ENCODE measurements around the gene C1orf74. TPM values are rescaled to one million over a fixed set of nuclear protein-coding genes. Genes with fewer than 3 reads are reported as not detected.

C1orf74 gene
- total RNA-seq, 1 experiment from 2014 or later: 5.6 TPM

DNA sequence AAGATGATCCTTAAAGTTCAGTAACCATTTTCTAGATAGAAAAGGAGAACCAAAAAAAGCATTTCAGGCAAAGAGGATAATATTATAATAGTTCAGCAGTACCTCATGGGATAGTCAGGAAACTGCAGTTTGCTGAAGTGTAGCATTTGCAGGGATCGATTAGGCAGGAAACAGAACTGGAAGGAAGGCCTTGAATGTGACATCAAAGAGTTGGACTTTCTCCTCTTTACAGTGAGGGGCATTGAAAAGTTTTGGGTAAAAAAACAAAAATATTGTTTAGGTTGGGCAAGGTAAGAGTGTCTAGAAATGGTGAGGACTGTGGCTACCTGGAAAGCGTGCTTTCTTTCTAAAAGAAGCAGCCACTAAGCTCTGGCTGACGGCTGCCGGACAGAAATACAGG is 29.5 kb upstream of the C1orf74 start:
- no peak overlapping the region for H3K4me3 ChIP-seq (replicated peaks in 1 of 2; ENCODE audit: low read depth in 1 of 2, low read length in 2 of 2)
- DNase-seq (ENCODE audit: low read depth, low spot score) (no peak), ATAC-seq (no peak)
- H3K4me1 ChIP-seq (ENCODE audit: control insufficient read depth in 1 of 2, insufficient read depth in 2 of 2, low read length in 2 of 2): peaks cover 0 to 7% of the 10 kb centered on the region in 2 experiments; a peak in 1 of 4 replicates
- ChIA-PET CTCF (interaction anchor here (2.8 kb wide), 1 partner anchor 10 kb away, joined by 14 read pairs; no protein-coding TSS in a partner anchor), POLR2A (interaction anchor here (2.9 kb wide), 1 partner anchor 14 kb away, joined by 6 read pairs; the partner anchor contains the start of gene UTP25), RAD21 (ENCODE audit: low non-redundant PET in 1 of 2, low total read pairs in 2 of 2, uncharacterized antibody in 2 of 2, unreplicated experiment in 2 of 2) (no interaction called here)
- no TSS peak for BruUV-seq (replicated peaks)
- H3K27ac ChIP-seq (ENCODE audit: low read depth, low read length): no peak overlapping the region
- no peaks in the 10 kb centered on the region for H3K9me3 ChIP-seq (ENCODE audit: control insufficient read depth in 1 of 2, insufficient read depth in 1 of 2, low read depth in 1 of 2, low read length in 2 of 2)
- H3K4me2 ChIP-seq (ENCODE audit: low read length): no peak overlapping the region
- H3K9ac ChIP-seq (ENCODE audit: low read length): no peak overlapping the region
- TF ChIP-seq, protein P1, sequence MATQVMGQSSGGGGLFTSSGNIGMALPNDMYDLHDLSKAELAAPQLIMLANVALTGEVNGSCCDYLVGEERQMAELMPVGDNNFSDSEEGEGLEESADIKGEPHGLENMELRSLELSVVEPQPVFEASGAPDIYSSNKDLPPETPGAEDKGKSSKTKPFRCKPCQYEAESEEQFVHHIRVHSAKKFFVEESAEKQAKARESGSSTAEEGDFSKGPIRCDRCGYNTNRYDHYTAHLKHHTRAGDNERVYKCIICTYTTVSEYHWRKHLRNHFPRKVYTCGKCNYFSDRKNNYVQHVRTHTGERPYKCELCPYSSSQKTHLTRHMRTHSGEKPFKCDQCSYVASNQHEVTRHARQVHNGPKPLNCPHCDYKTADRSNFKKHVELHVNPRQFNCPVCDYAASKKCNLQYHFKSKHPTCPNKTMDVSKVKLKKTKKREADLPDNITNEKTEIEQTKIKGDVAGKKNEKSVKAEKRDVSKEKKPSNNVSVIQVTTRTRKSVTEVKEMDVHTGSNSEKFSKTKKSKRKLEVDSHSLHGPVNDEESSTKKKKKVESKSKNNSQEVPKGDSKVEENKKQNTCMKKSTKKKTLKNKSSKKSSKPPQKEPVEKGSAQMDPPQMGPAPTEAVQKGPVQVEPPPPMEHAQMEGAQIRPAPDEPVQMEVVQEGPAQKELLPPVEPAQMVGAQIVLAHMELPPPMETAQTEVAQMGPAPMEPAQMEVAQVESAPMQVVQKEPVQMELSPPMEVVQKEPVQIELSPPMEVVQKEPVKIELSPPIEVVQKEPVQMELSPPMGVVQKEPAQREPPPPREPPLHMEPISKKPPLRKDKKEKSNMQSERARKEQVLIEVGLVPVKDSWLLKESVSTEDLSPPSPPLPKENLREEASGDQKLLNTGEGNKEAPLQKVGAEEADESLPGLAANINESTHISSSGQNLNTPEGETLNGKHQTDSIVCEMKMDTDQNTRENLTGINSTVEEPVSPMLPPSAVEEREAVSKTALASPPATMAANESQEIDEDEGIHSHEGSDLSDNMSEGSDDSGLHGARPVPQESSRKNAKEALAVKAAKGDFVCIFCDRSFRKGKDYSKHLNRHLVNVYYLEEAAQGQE (IDR thresholded peaks at IDR 0.05; ENCODE audit: low read depth): no peak
- TF ChIP-seq CBX3 (IDR thresholded peaks at IDR 0.05; ENCODE audit: low read depth) (no peak), SRF (IDR thresholded peaks at IDR 0.05; ENCODE audit: low read depth) (no peak), RAD21 (IDR thresholded peaks at IDR 0.05; ENCODE audit: low read depth) (no peak), EZH2phosphoT487 (IDR thresholded peaks at IDR 0.05; ENCODE audit: borderline replicate concordance) (no peak), POLR2A (IDR thresholded peaks at IDR 0.05; ENCODE audit: borderline replicate concordance, extremely low read depth, insufficient read depth, insufficient read length) (no peak), JUND (IDR thresholded peaks at IDR 0.05) (no peak), POLR2AphosphoS5 (IDR thresholded peaks at IDR 0.05; ENCODE audit: low read depth, low read length) (no peak), FOSL1 (IDR thresholded peaks at IDR 0.05; ENCODE audit: low read depth) (no peak), SP1 (IDR thresholded peaks at IDR 0.05; ENCODE audit: low read depth) (no peak), TCF7L2 (IDR thresholded peaks at IDR 0.05; ENCODE audit: borderline replicate concordance, extremely low read depth, insufficient read depth, insufficient read length) (no peak), EGR1 (IDR thresholded peaks at IDR 0.05; ENCODE audit: low read depth) (no peak), CEBPB (IDR thresholded peaks at IDR 0.05; ENCODE audit: low read depth) (no peak), ZFX (IDR thresholded peaks at IDR 0.05) (no peak), ELF1 (IDR thresholded peaks at IDR 0.05; ENCODE audit: borderline replicate concordance, low read depth) (no peak)
- TF ChIP-seq, protein P2, sequence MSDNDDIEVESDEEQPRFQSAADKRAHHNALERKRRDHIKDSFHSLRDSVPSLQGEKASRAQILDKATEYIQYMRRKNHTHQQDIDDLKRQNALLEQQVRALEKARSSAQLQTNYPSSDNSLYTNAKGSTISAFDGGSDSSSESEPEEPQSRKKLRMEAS (IDR thresholded peaks at IDR 0.05): no peak
- TF ChIP-seq, protein P3, sequence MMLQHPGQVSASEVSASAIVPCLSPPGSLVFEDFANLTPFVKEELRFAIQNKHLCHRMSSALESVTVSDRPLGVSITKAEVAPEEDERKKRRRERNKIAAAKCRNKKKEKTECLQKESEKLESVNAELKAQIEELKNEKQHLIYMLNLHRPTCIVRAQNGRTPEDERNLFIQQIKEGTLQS (IDR thresholded peaks at IDR 0.05): no peak
- no peaks in the 10 kb centered on the region; the same call in 1 of the 2 replicates for H3K27me3 ChIP-seq (ENCODE audit: insufficient read depth, low read length)
- intact Hi-C loops (cut with micrococcal nuclease): no loop called here
- no peaks in the 10 kb centered on the region for H3K9me2 ChIP-seq (ENCODE audit: insufficient read depth)
- H2AFZ ChIP-seq (ENCODE audit: low read depth, low read length, poor library complexity, severe bottlenecking): no peak overlapping the region
- H3K79me2 ChIP-seq (ENCODE audit: insufficient read depth, low read length): no peaks in the 10 kb centered on the region
- H4K20me1 ChIP-seq (ENCODE audit: insufficient read depth): no peaks in the 10 kb centered on the region
- no peaks in the 10 kb centered on the region for H3K36me3 ChIP-seq (ENCODE audit: control insufficient read depth in 1 of 2, insufficient read depth in 2 of 2, low read length in 2 of 2)
